Activated B cell treated with CpG ODN at 0.5 μM for 24 hours (primary cell): ENCODE measurements around the gene M1AP. TPM values are rescaled to one million over a fixed set of nuclear protein-coding genes. Genes with fewer than 3 reads are reported as not detected.

ENCODE experiments used
- ATAC-seq: fragments of 200-7000 bp; cut with Tn5 transposase; one replicate; pipeline ENCODE4 v1.10.0; 2021; ENCODE audit warnings: low read depth, mild to moderate bottlenecking, moderate library complexity
- CTCF ChIA-PET: fragments of 350-600 bp; sonication (Branson Sonifier 250); formaldehyde crosslinking; loops from one replicate; lab custom pipeline; 2021; ENCODE audit warnings: antibody characterized with exemption; lab: Charles Lee
- POLR2A ChIA-PET: fragments of 350-600 bp; sonication (Branson Sonifier 250); formaldehyde crosslinking; loops from one replicate; lab custom pipeline; 2021; ENCODE audit warnings: antibody characterized with exemption; lab: Charles Lee
- DNase-seq: peaks from one replicate; pipeline ENCODE4 v3.0.0; 2022
- H3K27ac Mint-ChIP-seq: one replicate; pipeline ENCODE4 v1.8.0; 2020; ENCODE audit warnings: mixed read lengths
- H3K27me3 Mint-ChIP-seq: one replicate; pipeline ENCODE4 v1.8.0; 2021; ENCODE audit warnings: mixed read lengths
- H3K36me3 Mint-ChIP-seq: one replicate; pipeline ENCODE4 v1.8.0; 2021; ENCODE audit warnings: low read depth, mixed read lengths
- H3K4me1 Mint-ChIP-seq: one replicate; pipeline ENCODE4 v1.8.0; 2021; ENCODE audit warnings: mixed read lengths
- H3K4me3 Mint-ChIP-seq: one replicate; pipeline ENCODE4 v1.8.0; 2020; ENCODE audit warnings: mild to moderate bottlenecking, mixed read lengths
- H3K9me3 Mint-ChIP-seq: one replicate; pipeline ENCODE4 v1.8.0; 2020; ENCODE audit warnings: mixed read lengths
- CTCF ChIP-seq: fragments of 200-600 bp; IDR thresholded peaks from one replicate; pipeline ENCODE4 v1.8.0; 2022; ENCODE audit warnings: antibody characterized with exemption, mild to moderate bottlenecking
- intact Hi-C: fragments of 100-400 bp; cut with micrococcal nuclease; formaldehyde crosslinking; loops from one replicate; pipeline ENCODE4 v1.15.1; 2024
- total RNA-seq: library from RNA; stranded (reverse); gene quantifications from 2 replicates; pipeline ENCODE4 v1.2.3, GENCODE V29; 2022

Gene M1AP
- total RNA-seq, 1 donor from 2014 or later = not detected

DNA sequence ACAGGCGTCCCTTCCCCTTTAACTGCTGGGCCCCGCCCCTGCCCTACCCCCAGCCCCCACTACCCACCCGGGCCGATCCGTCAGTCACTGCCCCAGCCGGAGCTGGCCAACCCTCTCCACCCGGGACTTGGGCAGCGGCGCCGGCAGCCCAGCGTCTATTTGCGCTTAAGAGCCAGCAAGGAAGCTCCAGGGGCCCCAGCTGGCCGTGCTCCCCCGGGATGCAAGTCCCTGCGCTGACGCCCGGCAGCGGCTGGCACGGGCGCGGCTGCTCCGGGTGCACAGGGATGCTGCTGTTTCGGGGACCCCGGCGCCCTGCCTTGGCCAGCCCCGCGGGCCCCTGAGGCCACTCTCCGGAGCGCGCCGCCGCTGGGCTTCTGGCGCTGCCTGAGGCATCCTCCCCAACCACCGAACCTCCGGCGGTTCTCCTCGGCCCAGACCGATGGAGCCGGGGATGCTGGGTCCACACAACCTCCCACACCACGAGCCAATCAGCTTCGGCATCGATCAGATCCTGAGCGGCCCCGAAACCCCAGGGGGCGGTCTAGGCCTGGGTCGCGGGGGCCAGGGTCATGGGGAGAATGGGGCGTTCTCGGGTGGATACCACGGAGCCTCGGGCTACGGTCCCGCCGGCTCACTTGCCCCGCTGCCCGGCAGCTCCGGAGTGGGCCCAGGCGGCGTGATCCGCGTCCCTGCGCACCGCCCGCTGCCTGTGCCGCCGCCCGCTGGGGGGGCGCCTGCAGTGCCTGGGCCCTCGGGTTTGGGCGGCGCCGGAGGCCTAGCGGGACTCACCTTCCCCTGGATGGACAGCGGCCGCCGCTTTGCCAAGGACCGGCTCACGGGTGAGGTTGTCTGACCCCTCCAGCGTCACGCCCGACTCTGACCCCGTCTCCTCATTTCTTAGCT, 133.5 kb downstream of the M1AP start, which contains the start of gene TLX2:
Gene TLX2 (plus strand): TSS at position 83 of the 903 bp plus-strand sequence. CDS start 357 bp downstream, at position 440.
- Mint-ChIP-seq H3K36me3 (no peaks in the 10 kb centered on the region), H3K9me3 (no peaks in the 10 kb centered on the region), H3K4me3 (peak within 1 kb of the TSS; percentile 66), H3K27ac (no peak within 1 kb of the TSS), H3K27me3 (peaks cover 52% of the 10 kb centered on the region), H3K4me1 (peaks cover 28% of the 10 kb centered on the region)
- TF ChIP-seq CTCF = no peak
- intact Hi-C loops = loop anchor here (2.0 to 10.0 kb wide), 2 partner anchors 16 to 340 kb away; partner anchors contain the start of genes LBX2 and MOB1A
- ATAC-seq (no peak), DNase-seq (peak; percentile 30)
- ChIA-PET CTCF (interaction anchor here (1.3 kb wide), 1 partner anchor 73 kb away, joined by 3 read pairs; no protein-coding TSS in a partner anchor), POLR2A (interaction anchor here (0.6 to 3.9 kb wide), 6 partner anchors 7 to 265 kb away, joined by 3 to 18 read pairs (median 3); partner anchors contain the start of genes MOGS and MRPL53)

DNA sequence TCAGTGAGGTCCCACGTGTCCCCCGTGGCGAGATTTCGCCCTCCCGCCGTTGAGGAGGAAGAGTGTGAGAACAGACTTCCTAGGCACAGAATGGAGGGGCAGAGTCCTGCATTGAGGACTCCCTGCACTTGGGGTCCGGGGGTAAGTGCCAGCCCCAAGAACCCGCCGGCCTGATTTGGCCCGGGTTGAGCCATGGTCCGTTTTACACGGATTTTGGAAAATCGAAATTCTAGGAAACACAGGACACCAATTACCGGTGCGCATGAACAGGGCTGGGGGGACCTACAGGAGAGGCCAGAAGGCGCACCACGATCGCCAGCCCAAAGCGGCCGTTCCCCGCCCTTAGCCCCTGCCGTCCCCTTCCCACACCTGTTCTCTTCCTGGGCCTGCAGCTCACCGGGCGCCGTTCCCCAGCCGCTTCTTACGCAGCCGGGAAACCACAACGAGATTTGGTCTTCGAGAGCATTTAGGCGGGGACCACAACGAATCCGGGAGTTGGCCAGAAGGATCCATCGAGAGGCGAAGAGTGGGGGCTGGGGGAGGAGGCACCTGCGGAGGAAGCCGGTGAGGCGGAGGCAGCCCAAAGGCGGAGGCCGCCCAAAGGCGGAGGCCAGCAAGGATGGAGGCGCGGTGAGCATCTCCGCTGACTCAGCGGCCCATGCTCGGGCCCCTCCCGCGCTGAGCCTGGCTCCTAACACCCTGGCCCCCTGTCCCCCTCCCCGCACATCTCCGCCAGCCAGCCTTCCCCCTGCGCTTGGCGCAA, 134.3 kb downstream of the M1AP start:
- intact Hi-C loops = loop anchor here (2.0 to 10.0 kb wide), 2 partner anchors 15 to 339 kb away; partner anchors contain the start of genes LBX2 and MOB1A
- POLR2A ChIA-PET = interaction anchor here (0.6 to 3.9 kb wide), 7 partner anchors 8 to 264 kb away, joined by 3 to 18 read pairs (median 3); partner anchors contain the start of genes DQX1, MOGS and MRPL53
- Mint-ChIP-seq H3K9me3 (no peaks in the 10 kb centered on the region), H3K27me3 (peaks cover 49% of the 10 kb centered on the region), H3K27ac (no peak overlapping the region), H3K4me3 (peak overlapping the region; percentile 28), H3K36me3 (no peaks in the 10 kb centered on the region), H3K4me1 (peaks cover 28% of the 10 kb centered on the region)
- no peak for DNase-seq
- ATAC-seq = no peak
- TF ChIP-seq CTCF = no peak
- CTCF ChIA-PET = interaction anchor here (0.8 to 1.3 kb wide), 2 partner anchors 73 to 75 kb away, joined by 3 read pairs; no protein-coding TSS in a partner anchor

- intact Hi-C loops = loop anchor here (10.0 kb wide), 1 partner anchor 338 kb away; the partner anchor contains the start of gene MOB1A
- H3K4me1 Mint-ChIP-seq = peaks cover 34% of the 10 kb centered on the region
- ChIA-PET CTCF (interaction anchor here (0.8 kb wide), 1 partner anchor 76 kb away, joined by 3 read pairs; no protein-coding TSS in a partner anchor), POLR2A (interaction anchor here (0.7 to 3.9 kb wide), 8 partner anchors 9 to 263 kb away, joined by 3 to 18 read pairs (median 4); partner anchors contain the start of gene DQX1)
- TF ChIP-seq CTCF = no peak
- H3K27me3 Mint-ChIP-seq = peaks cover 41% of the 10 kb centered on the region
- no peak overlapping the region for H3K27ac Mint-ChIP-seq
- peak overlapping the region; percentile 28 for H3K4me3 Mint-ChIP-seq
- ATAC-seq = no peak
- no peaks in the 10 kb centered on the region for H3K9me3 Mint-ChIP-seq
- no peaks in the 10 kb centered on the region for H3K36me3 Mint-ChIP-seq
- no peak for DNase-seq
Measured at GRCh38 chr2:74512744-74513604, 135.2 kb downstream of the M1AP start.

DNA sequence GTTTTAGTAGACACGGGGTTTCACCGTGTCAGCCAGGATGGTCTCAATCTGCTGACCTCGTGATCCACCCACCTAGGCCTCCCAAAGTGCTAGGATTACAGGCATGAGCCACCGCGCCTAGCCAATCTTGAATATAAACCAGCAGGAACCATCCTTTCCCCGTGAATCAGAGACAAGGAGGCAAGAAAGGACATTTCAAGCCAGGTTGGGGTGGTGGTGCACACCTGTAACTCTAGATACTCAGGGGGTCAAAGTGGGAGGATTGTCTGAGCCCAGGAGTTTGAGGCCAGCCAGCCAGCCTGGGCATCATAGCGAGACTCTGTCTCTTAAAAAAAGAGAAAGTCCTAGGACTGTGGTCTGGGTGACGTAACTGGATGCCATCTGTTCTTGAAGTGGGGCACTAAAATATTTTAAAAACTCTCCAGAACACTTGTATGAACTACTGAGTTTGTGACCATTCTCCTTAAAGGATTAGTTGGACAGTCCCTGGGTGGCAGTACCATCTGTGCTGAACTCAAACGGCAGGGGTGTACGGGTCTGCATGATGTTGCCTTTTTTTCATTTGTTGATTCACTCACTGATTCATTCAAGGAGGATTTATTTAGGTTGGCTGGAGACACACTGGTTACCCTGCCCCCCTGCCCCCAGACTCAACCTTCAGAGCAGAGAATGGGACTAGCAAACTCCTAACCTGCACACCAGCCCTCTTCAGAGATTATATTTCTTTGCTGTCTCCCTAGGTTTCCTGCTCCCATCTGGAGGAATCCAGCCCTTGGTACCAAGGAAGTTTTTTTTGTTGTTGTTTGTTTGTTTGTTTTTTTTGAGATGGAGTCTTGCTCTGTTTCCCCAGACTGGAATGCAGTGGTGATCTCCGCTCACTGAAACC, 136.8 kb downstream of the M1AP start:
- H3K4me1 Mint-ChIP-seq = peaks cover 40% of the 10 kb centered on the region
- no peak overlapping the region for H3K27ac Mint-ChIP-seq
- H3K36me3 Mint-ChIP-seq = peaks cover 12% of the 10 kb centered on the region
- no peak for ATAC-seq
- H3K4me3 Mint-ChIP-seq = no peak overlapping the region
- H3K27me3 Mint-ChIP-seq = peaks cover 26% of the 10 kb centered on the region
- intact Hi-C loops = loop anchor here (10.0 kb wide), 1 partner anchor 337 kb away; the partner anchor contains the start of gene MOB1A
- ChIA-PET CTCF (interaction anchor here (1.5 kb wide), 1 partner anchor 29 kb away, joined by 4 read pairs; the partner anchor contains the start of genes CCDC142 and TTC31), POLR2A (interaction anchor here (0.7 to 5.6 kb wide), 5 partner anchors 10 to 86 kb away, joined by 4 to 63 read pairs (median 4); partner anchors contain the start of genes AUP1, HTRA2 and MRPL53)
- no peak for TF ChIP-seq CTCF
- no peak for DNase-seq
- no peaks in the 10 kb centered on the region for H3K9me3 Mint-ChIP-seq
